ENCODE measurements around the gene SARNP.
"Not testable (repeated sequence)": the region's sequence is repeated elsewhere in the genome, so short reads cannot be mapped to it uniquely, and the experiment has no call there.

The SARNP gene

GRCh38 chr12:55795950-55796349, 21.6 kb downstream of the SARNP start:
- DNase-seq (ENCODE audit: low read depth): no peak

DNA sequence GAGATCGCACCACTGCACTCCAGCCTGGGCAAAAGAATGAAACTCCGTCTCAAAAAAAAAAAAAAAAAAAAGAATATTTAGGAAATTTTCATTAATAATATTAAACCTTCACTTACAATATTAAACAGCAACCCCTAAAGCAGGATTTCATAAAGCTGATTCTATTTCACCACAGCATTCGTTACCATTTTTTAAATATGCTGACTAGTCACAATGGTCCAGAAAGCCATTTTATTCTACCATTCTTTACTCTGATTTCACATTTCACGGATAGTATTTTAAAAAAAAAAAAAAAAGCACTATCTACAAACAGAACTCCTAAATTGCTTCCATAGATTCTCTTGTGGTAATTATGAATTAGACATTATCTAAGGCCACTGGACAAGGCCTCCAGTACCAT, 27.6 kb downstream of the SARNP start:
- no peak for DNase-seq (ENCODE audit: low read depth)

- no peak for DNase-seq (ENCODE audit: low read depth)
Observed at GRCh38 chr12:55789171-55789570, 28.4 kb downstream of the SARNP start.

- DNase-seq (ENCODE audit: low read depth): no peak
Observed at GRCh38 chr12:55788546-55788945, 29.0 kb downstream of the SARNP start.

- no peak for DNase-seq (ENCODE audit: low read depth)
Observed at GRCh38 chr12:55780685-55781084, 36.8 kb downstream of the SARNP start.

DNA sequence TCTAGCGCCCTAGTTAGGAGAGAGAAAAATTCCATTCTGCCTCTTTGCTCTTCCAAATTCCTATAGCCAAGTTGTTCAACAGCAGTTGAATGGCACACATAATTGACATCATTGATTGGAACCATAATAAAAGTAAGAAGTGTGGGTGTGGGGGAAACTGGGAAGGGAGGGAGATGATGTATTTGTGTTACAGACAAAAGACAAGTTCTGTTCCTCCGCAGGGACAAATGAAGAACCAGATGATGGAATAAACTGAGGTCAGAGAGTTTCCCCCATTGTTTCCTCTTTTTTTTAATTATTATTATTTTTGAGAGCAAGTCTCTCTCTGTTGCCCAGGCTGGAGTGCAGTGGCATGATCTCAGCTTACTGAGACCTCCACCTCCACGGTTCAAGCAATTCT, 39.7 kb downstream of the SARNP start:
- no peak for DNase-seq (ENCODE audit: low read depth)

GRCh38 chr12:55771736-55772135, 45.8 kb downstream of the SARNP start:
- DNase-seq (ENCODE audit: low read depth): no peak

DNA sequence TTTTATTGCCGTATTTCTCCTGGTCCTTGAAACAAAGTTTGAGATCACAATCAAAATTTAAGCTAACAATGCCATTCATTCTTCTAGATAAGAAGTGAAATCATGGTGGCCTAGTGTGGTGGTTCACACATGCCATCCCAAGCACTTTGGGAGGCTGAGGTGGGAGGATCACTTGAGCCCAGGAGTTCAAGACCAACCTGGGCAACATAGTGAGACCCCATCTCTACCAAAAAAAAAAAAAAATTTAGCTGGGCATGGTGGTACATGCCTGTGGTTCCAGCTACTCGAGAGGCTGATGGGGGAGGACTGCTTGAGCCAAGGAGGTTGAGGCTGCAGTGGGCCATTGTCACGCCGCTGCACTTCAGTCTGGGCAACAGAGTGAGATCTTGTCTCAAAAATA, 50.4 kb downstream of the SARNP start:
- no peak for DNase-seq (ENCODE audit: low read depth)

- DNase-seq (ENCODE audit: low read depth): no peak
Observed at GRCh38 chr12:55765736-55766290, 51.7 kb downstream of the SARNP start.

- no peak for DNase-seq (ENCODE audit: low read depth)
Observed at GRCh38 chr12:55762646-55763045, 54.9 kb downstream of the SARNP start.

DNA sequence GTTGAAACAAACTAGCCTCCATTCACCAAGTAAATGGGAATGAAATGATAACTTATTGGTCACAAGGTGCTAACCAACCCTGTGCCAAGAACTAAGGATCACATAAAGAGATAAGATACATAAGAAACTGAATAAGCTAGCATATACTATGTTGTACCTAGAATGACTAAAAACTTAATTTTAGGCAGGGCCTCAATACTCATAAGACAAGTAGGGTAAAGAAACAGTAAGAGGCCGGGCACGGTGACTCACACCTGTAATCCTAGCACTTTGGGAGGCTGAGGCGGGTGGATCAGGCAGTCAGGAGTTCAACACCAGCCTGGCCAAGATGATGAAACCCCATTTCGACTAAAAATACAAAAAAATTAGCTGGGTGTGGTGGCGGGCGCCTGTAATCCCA, 56.9 kb downstream of the SARNP start:
- DNase-seq (ENCODE audit: low read depth): peak; percentile 54

- not testable (repeated sequence) for DNase-seq (ENCODE audit: low read depth)
Observed at GRCh38 chr12:55758575-55758974, 58.9 kb downstream of the SARNP start.

- DNase-seq (ENCODE audit: low read depth): no peak
Observed at GRCh38 chr12:55757701-55758100, 59.8 kb downstream of the SARNP start.

- no peak for DNase-seq (ENCODE audit: low read depth)
Observed at GRCh38 chr12:55755246-55755645, 62.3 kb downstream of the SARNP start.

- DNase-seq (ENCODE audit: low read depth): no peak
Observed at GRCh38 chr12:55748230-55748993, 69.1 kb downstream of the SARNP start.

GRCh38 chr12:55746913-55747231, 70.7 kb downstream of the SARNP start:
- DNase-seq (ENCODE audit: low read depth): no peak

DNA sequence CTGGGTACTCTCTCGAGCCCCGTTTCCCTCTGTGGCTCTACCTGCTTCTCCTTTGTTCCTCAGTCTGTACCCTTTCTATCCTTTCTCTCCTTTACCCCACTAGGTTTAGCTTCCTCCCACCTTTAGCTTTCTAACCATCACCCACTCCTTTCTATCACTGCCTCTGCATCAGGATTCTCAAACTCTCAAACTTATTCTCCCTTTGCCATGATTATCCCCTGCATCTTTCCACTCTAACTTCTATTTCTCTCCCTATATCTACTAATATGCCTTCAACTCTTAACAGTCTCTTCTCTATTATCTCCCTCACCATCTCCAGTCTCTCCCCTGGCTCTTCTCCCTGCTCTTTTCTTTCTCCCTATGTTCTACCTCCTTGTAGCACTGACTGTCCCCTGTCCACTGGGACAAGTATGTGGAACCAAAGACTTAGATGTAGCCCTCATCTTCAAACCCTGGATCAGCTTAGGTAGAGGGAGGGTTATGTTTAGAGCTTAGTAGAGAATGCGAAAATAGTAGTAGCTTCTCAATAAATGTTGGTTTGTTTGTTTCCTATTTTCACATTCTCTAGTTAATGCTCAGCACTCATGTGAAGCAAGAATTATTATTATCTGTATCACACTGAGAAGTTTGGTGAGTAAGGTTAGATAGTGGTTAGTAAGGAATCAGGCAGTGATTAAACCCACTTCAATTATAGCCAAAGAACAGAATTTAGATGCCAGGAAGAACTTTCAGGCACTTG, 71.2 kb downstream of the SARNP start:
- DNase-seq (ENCODE audit: low read depth): no peak

GRCh38 chr12:55745361-55746173, 72.0 kb downstream of the SARNP start:
- DNase-seq (ENCODE audit: low read depth): no peak

GRCh38 chr12:55744340-55745030, 73.0 kb downstream of the SARNP start:
- no peak for DNase-seq (ENCODE audit: low read depth)

DNA sequence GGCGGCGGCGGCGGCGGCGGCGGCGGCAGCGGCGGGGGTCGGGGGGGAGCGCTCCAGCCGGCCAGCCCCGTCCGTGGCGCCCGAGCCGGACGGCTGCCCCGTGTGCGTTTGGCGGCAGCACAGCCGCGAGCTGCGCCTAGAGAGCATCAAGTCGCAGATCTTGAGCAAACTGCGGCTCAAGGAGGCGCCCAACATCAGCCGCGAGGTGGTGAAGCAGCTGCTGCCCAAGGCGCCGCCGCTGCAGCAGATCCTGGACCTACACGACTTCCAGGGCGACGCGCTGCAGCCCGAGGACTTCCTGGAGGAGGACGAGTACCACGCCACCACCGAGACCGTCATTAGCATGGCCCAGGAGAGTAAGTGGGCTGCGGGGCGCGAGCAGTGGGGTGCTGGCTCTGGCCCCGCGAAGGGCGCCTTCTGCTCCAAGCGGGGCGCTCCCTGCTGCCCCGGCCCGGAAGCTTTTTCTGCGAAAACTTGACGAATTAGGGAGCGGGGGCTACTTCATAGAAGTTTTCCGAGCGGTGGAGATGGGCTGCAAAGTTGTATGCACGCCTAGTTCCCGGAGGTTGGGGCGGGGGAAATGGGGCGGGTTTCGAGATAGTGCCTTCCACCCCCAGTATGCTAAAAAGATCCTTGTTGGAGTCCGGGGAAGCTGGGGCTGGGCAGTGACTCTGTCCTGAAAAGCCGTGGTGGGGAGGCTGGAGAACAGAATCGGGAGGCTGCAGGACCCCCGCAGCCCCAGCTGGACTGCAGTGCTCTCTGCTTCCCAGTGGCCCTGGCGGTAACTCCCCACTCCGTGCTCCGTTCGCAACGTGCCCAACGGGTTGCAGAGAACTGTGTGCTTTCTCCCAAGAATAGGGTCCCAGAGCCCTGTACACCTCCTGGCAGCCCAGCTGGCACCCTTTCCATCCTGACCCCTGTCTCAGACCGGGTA, 73.9 kb downstream of the SARNP start:
- peak; percentile 43 for DNase-seq (ENCODE audit: low read depth)

Data from activated T-cell treated with anti-CD3 and anti-CD28 coated beads for 48 hours (primary cell).